OCI-LY3 (cell line): ENCODE data around the gene ASXL1.

Experiments
- H2AFZ ChIP-seq: fragments of 200-600, 300-600 bp; shearing (Covaris generic); 2 replicates; pipeline ENCODE4 v1.6.0; 2014; ENCODE audit warnings: antibody characterized with exemption, low read depth, low read length
- H3K27ac ChIP-seq: fragments of 200-600, 300-600 bp; sonication (generic); 2 replicates; pipeline ENCODE4 v1.5.1; 2014; ENCODE audit warnings: mild to moderate bottlenecking, low read length, moderate library complexity, mixed read lengths
- H3K27me3 ChIP-seq: fragments of 200-600, 300-600 bp; sonication (generic); 2 replicates; pipeline ENCODE4 v1.6.1; 2014; ENCODE audit warnings: low read depth, low read length, mixed read lengths
- H3K36me3 ChIP-seq: fragments of 200-600, 300-600 bp; sonication (generic); replicated peaks from 2 replicates; pipeline ENCODE3; 2014; ENCODE audit warnings: low read depth, low read length, mixed read lengths
- H3K4me1 ChIP-seq: fragments of 300-600, 200-600 bp; sonication (generic); 2 replicates; pipeline ENCODE4 v1.6.1; 2014; ENCODE audit warnings: low read length, mixed read lengths
- H3K4me2 ChIP-seq: fragments of 200-600, 300-600 bp; sonication (generic); 2 replicates; pipeline ENCODE4 v1.6.1; 2014; ENCODE audit warnings: low read length, mixed read lengths
- H3K4me3 ChIP-seq: fragments of 300-600, 200-600 bp; sonication (generic); 2 replicates; pipeline ENCODE4 v1.5.1; 2014; ENCODE audit warnings: antibody characterized with exemption, mild to moderate bottlenecking, low read length, moderate library complexity
- H3K79me2 ChIP-seq: fragments of 300-600, 200-600 bp; shearing (Covaris generic); 2 replicates; pipeline ENCODE4 v1.6.1; 2014; ENCODE audit warnings: mild to moderate bottlenecking, low read length, mixed read lengths
- H3K9ac ChIP-seq: fragments of 300-600, 200-600 bp; shearing (Covaris generic); 2 replicates; pipeline ENCODE4 v1.6.0; 2014; ENCODE audit warnings: mild to moderate bottlenecking, low read length, moderate library complexity
- H3K9me3 ChIP-seq: fragments of 200-600, 300-600 bp; shearing (Covaris generic); 2 replicates; pipeline ENCODE4 v1.6.1; 2014; ENCODE audit warnings: low read length, mixed read lengths; ENCODE audit not compliant: insufficient read depth
- H4K20me1 ChIP-seq: fragments of 200-600, 300-600 bp; sonication (generic); 2 replicates; pipeline ENCODE4 v1.6.1; 2016; ENCODE audit warnings: low read length, mixed read lengths; ENCODE audit not compliant: insufficient read depth
- EZH2phosphoT487 ChIP-seq: fragments of 200-600 bp; shearing (Covaris generic); IDR thresholded peaks from 2 replicates; pipeline ENCODE4 v1.6.1; 2018; ENCODE audit warnings: antibody characterized with exemption, mixed run types, low read depth
- TF ChIP-seq, protein P1 (sequence below): fragments of 200-600, 300-600 bp; sonication (generic); IDR thresholded peaks from 2 replicates; pipeline ENCODE4 v1.5.1; 2014; ENCODE audit warnings: antibody characterized with exemption, low read length, low read depth

ASXL1 gene

DNA sequence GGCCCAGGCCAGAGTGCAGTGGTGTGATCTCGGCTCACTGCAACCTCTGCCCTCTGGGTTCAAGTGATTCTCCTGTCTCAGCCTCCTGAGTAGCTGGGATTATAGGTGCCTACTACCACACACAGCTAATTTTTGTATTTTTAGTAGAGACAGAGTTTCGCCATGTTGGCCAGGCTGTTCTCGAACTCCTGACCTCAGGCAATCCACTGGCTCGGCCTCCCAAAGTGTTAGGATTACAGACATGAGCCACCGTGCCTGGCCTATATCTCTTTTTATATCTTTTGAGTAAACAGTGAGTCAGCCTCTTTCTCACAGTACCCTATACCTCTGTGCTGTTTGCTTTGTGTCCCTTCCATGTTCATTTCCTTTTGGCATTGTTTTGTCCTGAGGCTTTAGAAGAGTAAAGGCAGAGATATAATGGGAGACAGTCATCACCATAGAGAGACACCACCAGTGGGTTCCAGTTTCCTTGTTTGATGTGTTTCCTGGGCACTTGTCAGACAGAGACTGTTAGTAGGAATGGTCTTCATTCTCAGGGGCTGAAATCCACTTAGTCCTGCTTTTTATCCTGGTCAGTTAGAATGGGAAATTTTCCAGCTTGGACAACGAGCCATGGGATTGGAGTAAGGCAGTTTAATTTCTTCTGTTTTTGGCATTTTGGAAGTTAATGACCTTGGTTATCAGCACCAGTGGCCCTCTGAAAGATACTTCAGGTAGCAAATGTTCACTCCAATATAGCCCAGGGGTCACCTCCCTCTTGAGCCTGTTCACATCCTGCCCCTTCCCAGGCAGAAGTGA, 32.2 kb upstream of the ASXL1 start:
- H4K20me1 ChIP-seq = no peaks in the 10 kb centered on the region
- H3K36me3 ChIP-seq = peaks cover 22% of the 10 kb centered on the region
- no peak overlapping the region for H2AFZ ChIP-seq
- no peak overlapping the region for H3K4me2 ChIP-seq
- no peak overlapping the region for H3K4me3 ChIP-seq
- TF ChIP-seq EZH2phosphoT487 = no peak
- TF ChIP-seq, protein P1, sequence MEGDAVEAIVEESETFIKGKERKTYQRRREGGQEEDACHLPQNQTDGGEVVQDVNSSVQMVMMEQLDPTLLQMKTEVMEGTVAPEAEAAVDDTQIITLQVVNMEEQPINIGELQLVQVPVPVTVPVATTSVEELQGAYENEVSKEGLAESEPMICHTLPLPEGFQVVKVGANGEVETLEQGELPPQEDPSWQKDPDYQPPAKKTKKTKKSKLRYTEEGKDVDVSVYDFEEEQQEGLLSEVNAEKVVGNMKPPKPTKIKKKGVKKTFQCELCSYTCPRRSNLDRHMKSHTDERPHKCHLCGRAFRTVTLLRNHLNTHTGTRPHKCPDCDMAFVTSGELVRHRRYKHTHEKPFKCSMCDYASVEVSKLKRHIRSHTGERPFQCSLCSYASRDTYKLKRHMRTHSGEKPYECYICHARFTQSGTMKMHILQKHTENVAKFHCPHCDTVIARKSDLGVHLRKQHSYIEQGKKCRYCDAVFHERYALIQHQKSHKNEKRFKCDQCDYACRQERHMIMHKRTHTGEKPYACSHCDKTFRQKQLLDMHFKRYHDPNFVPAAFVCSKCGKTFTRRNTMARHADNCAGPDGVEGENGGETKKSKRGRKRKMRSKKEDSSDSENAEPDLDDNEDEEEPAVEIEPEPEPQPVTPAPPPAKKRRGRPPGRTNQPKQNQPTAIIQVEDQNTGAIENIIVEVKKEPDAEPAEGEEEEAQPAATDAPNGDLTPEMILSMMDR = no peak
- peaks cover 9% of the 10 kb centered on the region for H3K4me1 ChIP-seq
- no peak overlapping the region for H3K27ac ChIP-seq
- H3K9me3 ChIP-seq = no peaks in the 10 kb centered on the region
- no peaks in the 10 kb centered on the region for H3K27me3 ChIP-seq
- H3K79me2 ChIP-seq = no peaks in the 10 kb centered on the region
- no peak overlapping the region for H3K9ac ChIP-seq

DNA sequence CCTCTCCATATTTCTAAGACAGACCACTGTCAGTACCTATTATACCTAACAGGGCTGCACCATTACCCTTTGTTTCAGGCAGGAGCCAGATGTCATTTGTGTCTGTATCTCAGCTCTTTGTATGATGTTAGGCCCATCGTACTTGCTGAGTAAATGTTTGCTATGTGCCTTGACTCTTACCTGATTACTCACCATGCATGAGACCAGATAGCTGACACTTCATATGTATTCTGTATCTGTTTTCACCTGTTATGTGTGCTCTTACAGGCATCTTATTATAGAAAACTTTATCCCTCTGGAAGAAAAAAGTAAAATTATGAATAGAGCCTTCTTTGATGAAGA, 31.7 kb upstream of the ASXL1 start:
- Histone ChIP-seq H3K9me3 (no peaks in the 10 kb centered on the region), H3K4me2 (no peak overlapping the region), H3K4me1 (peaks cover 6% of the 10 kb centered on the region), H3K9ac (no peak overlapping the region), H4K20me1 (no peaks in the 10 kb centered on the region), H3K27ac (no peak overlapping the region), H3K36me3 (peaks cover 27% of the 10 kb centered on the region), H3K79me2 (no peaks in the 10 kb centered on the region), H2AFZ (no peak overlapping the region), H3K27me3 (no peaks in the 10 kb centered on the region), H3K4me3 (no peak overlapping the region)
- TF ChIP-seq EZH2phosphoT487 = no peak
- TF ChIP-seq, protein P1 = no peak

DNA sequence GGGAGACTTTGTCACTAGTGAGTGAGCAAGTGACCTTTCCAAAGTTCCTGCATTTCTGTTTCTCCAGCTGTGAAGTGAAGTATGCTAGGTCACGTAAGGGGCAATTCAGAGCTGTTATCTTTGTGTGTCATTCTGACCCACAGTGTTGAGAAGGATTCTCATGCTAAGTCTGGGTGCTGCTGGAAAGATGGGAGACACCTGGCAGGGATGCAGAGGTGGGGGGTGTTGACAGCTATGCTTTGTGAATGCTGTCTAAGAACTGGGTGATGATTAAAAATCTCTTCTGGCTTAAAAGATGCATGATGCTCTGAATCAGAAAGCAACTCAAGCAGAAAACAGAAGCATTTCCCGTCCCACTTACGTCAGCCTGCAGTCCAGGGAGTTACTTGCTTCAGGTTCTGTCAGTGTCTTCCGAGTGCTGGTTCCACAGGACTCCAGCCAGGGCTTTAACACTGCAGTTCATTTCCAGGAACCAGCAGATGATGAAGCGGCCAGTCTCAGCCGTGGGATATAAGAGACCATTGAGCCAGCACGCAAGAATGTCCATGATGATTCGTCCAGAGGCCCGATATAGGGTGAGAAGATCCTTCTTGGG, 30.9 kb upstream of the ASXL1 start:
- peaks cover 34% of the 10 kb centered on the region for H3K36me3 ChIP-seq
- no peaks in the 10 kb centered on the region for H4K20me1 ChIP-seq
- H3K9me3 ChIP-seq = no peaks in the 10 kb centered on the region
- H3K9ac ChIP-seq = no peak overlapping the region
- no peaks in the 10 kb centered on the region for H3K79me2 ChIP-seq
- H3K27me3 ChIP-seq = no peaks in the 10 kb centered on the region
- H3K4me3 ChIP-seq = no peak overlapping the region
- H2AFZ ChIP-seq = no peak overlapping the region
- peaks cover 8% of the 10 kb centered on the region for H3K4me1 ChIP-seq
- no peak overlapping the region for H3K4me2 ChIP-seq
- H3K27ac ChIP-seq = no peak overlapping the region
- TF ChIP-seq, protein P1 = no peak
- TF ChIP-seq EZH2phosphoT487 = no peak

GRCh38 chr20:32329817-32330554, 28.1 kb upstream of the ASXL1 start:
- H3K9me3 ChIP-seq = no peaks in the 10 kb centered on the region
- H3K9ac ChIP-seq = no peak overlapping the region
- no peaks in the 10 kb centered on the region for H3K79me2 ChIP-seq
- no peak for TF ChIP-seq EZH2phosphoT487
- TF ChIP-seq, protein P1 = no peak
- no peak overlapping the region for H3K27ac ChIP-seq
- H2AFZ ChIP-seq = no peak overlapping the region
- peaks cover 47% of the 10 kb centered on the region for H3K36me3 ChIP-seq
- H3K4me2 ChIP-seq = no peak overlapping the region
- no peak overlapping the region for H3K4me3 ChIP-seq
- H4K20me1 ChIP-seq = no peaks in the 10 kb centered on the region
- H3K4me1 ChIP-seq = peaks cover 32% of the 10 kb centered on the region
- H3K27me3 ChIP-seq = no peaks in the 10 kb centered on the region
